Activated CD8-positive, alpha-beta T cell treated with anti-CD3 and anti-CD28 coated beads for 36 hours (primary cell): ENCODE results near the gene ARVCF. TPM values are rescaled to one million over a fixed set of nuclear protein-coding genes. Genes with fewer than 3 reads are reported as not detected.
A peak's percentile ranks its signal among the peaks of the same experiment; 100 is the strongest.

Source experiments
- ATAC-seq: fragments of 200-7000 bp; cut with Tn5 transposase; one replicate; pipeline ENCODE4 v1.10.0; 2021; ENCODE audit warnings: mild to moderate bottlenecking, moderate library complexity
- CTCF ChIA-PET: fragments of 350-600 bp; sonication (Branson Sonifier 250); formaldehyde crosslinking; loops from one replicate; lab custom pipeline; 2021; ENCODE audit warnings: antibody characterized with exemption; lab: Charles Lee
- POLR2A ChIA-PET: fragments of 350-600 bp; sonication (Branson Sonifier 250); formaldehyde crosslinking; loops from one replicate; lab custom pipeline; 2021; ENCODE audit warnings: antibody characterized with exemption; lab: Charles Lee
- DNase-seq: peaks from one replicate; pipeline ENCODE4 v3.0.0-alpha.2; 2020
- H3K27ac Mint-ChIP-seq: one replicate; pipeline ENCODE4 v1.8.0; 2021; ENCODE audit warnings: mild to moderate bottlenecking, mixed read lengths
- H3K27me3 Mint-ChIP-seq: one replicate; pipeline ENCODE4 v1.8.0; 2021; ENCODE audit warnings: mixed read lengths
- H3K36me3 Mint-ChIP-seq: one replicate; pipeline ENCODE4 v1.8.0; 2021; ENCODE audit warnings: low read depth, mixed read lengths
- H3K4me1 Mint-ChIP-seq: one replicate; pipeline ENCODE4 v1.8.0; 2021; ENCODE audit warnings: low read depth, mixed read lengths
- H3K4me3 Mint-ChIP-seq: one replicate; pipeline ENCODE4 v1.8.0; 2021; ENCODE audit warnings: mild to moderate bottlenecking, moderate library complexity, mixed read lengths
- H3K9me3 Mint-ChIP-seq: one replicate; pipeline ENCODE4 v1.8.0; 2021; ENCODE audit warnings: mixed read lengths
- CTCF ChIP-seq: fragments of 200-600 bp; IDR thresholded peaks from one replicate; pipeline ENCODE4 v1.8.0; 2022; ENCODE audit warnings: antibody characterized with exemption, mild to moderate bottlenecking
- intact Hi-C: fragments of 100-400 bp; cut with micrococcal nuclease; formaldehyde crosslinking; loops from one replicate; pipeline ENCODE4 v1.10.0; 2022
- total RNA-seq, 2 experiments: library from RNA; stranded (reverse); gene quantifications; one replicate each; pipeline ENCODE4 v1.2.3, GENCODE V29; 2021

ARVCF gene
- total RNA-seq, 2 experiments from 2014 or later = 1.2 to 1.9 TPM

DNA sequence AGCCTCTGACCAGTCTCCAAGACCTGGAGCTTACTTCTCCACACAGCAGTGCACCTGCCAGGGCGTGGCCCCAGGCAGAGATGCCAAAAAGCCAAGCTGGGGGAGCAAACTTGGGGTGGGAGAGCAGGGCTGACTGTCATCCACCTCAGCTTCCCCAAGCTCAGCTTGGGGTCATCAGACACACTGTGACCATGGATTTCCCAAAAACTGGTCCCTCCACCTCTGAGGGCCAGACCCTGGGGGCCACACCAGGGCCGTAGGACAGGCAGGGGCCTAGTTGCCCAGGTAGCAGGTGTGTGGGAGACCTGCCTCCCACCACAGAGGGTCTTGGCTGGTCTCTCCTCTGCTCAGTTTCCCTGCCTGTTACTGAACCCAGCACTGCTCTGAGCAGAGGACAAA lies 30.6 kb downstream of the ARVCF start:
- POLR2A ChIA-PET = interaction anchor here (1.4 kb wide), 1 partner anchor 38 kb away, joined by 4 read pairs; no protein-coding TSS in a partner anchor
- DNase-seq = no peak
- CTCF ChIA-PET = interaction anchor here (1.3 to 2.2 kb wide), 2 partner anchors 28 to 125 kb away, joined by 4 to 7 read pairs; no protein-coding TSS in a partner anchor
- intact Hi-C loops = no loop called here
- H3K27ac Mint-ChIP-seq = no peak overlapping the region
- no peaks in the 10 kb centered on the region for H3K9me3 Mint-ChIP-seq
- H3K27me3 Mint-ChIP-seq = no peaks in the 10 kb centered on the region
- H3K36me3 Mint-ChIP-seq = no peaks in the 10 kb centered on the region
- no peak for TF ChIP-seq CTCF
- peak overlapping the region; percentile 35 for H3K4me3 Mint-ChIP-seq
- peaks cover 2% of the 10 kb centered on the region for H3K4me1 Mint-ChIP-seq
- no peak for ATAC-seq

- ChIA-PET CTCF (interaction anchor here (1.3 to 2.2 kb wide), 2 partner anchors 28 to 126 kb away, joined by 4 to 7 read pairs; no protein-coding TSS in a partner anchor), POLR2A (interaction anchor here (0.5 to 2.4 kb wide), 3 partner anchors 14 to 31 kb away, joined by 4 to 5 read pairs (median 5); no protein-coding TSS in a partner anchor)
- H3K27ac Mint-ChIP-seq = no peak overlapping the region
- intact Hi-C loops = no loop called here
- H3K9me3 Mint-ChIP-seq = no peaks in the 10 kb centered on the region
- ATAC-seq (no peak), DNase-seq (no peak)
- no peak overlapping the region for H3K4me3 Mint-ChIP-seq
- H3K27me3 Mint-ChIP-seq = no peaks in the 10 kb centered on the region
- TF ChIP-seq CTCF = no peak
- no peaks in the 10 kb centered on the region for H3K36me3 Mint-ChIP-seq
- H3K4me1 Mint-ChIP-seq = peaks cover 2% of the 10 kb centered on the region
Measured at GRCh38 chr22:19984851-19985811, 31.5 kb downstream of the ARVCF start.

DNA sequence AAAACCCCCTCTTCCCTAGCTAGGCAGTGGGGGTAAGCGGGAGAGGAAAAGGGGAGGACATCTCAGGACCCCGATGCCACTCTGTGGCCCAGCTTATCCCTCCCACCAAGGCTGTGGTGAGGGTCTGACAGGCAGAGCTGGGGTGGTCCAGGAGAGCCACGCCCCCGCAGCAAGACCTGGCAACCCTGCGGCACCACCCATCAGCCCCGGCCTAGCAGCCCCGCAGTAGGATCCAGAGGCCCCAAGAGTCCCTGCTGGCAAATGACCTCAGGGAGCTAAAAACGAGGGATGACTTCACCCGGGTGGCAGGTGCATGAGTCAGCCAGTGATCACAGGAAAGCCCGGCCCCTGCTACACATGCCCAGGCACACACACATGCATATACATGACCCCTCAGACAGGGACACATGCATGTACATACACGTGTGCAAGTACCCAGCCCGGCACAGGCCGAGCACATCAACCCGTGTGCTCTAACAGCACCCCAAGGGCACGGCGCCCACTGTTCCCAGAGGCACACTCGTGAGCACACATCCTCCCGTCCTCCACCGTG lies 32.3 kb downstream of the ARVCF start:
- DNase-seq = peak; percentile 53
- no peaks in the 10 kb centered on the region for H3K36me3 Mint-ChIP-seq
- H3K27me3 Mint-ChIP-seq = no peaks in the 10 kb centered on the region
- peak; percentile 45 for ATAC-seq
- no peaks in the 10 kb centered on the region for H3K9me3 Mint-ChIP-seq
- intact Hi-C loops = no loop called here
- no peak overlapping the region for H3K4me3 Mint-ChIP-seq
- no peak for TF ChIP-seq CTCF
- ChIA-PET CTCF (interaction anchor here (1.0 kb wide), 1 partner anchor 29 kb away, joined by 3 read pairs; no protein-coding TSS in a partner anchor), POLR2A (interaction anchor here (1.0 to 2.4 kb wide), 2 partner anchors 13 to 31 kb away, joined by 4 to 5 read pairs; no protein-coding TSS in a partner anchor)
- H3K4me1 Mint-ChIP-seq = peaks cover 2% of the 10 kb centered on the region
- H3K27ac Mint-ChIP-seq = no peak overlapping the region

DNA sequence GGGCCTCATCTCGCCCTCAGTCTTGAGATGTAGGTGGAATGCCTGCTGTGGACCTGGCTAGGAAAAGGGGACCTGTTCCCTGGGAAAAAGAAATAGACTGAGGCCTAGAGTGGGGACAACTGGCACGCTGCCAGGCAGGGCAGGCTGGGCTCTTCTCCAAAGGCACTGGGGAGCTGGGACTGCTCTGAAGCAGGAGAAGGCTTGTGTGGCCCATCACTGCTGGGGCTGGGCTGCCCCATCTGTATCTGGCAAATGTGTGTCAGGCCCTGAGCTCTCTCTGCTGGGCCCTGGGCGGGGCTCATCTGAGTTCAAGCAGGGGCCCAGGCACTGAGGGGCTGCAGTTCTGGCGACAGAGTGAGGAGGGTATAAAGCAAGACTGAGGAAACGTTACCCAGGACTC lies 32.9 kb downstream of the ARVCF start:
- POLR2A ChIA-PET = interaction anchor here (2.4 kb wide), 1 partner anchor 12 kb away, joined by 5 read pairs; no protein-coding TSS in a partner anchor
- no peaks in the 10 kb centered on the region for H3K27me3 Mint-ChIP-seq
- H3K36me3 Mint-ChIP-seq = no peaks in the 10 kb centered on the region
- CTCF ChIA-PET = interaction anchor here (1.0 kb wide), 1 partner anchor 30 kb away, joined by 3 read pairs; no protein-coding TSS in a partner anchor
- H3K9me3 Mint-ChIP-seq = no peaks in the 10 kb centered on the region
- intact Hi-C loops = no loop called here
- H3K4me1 Mint-ChIP-seq = peaks cover 2% of the 10 kb centered on the region
- ATAC-seq (no peak), DNase-seq (no peak)
- TF ChIP-seq CTCF = no peak
- no peak overlapping the region for H3K27ac Mint-ChIP-seq
- no peak overlapping the region for H3K4me3 Mint-ChIP-seq
